Activated naive CD8-positive, alpha-beta T cell treated with anti-CD3 and anti-CD28 coated beads, Interleukin-2, amount 50 U/mL, for 24 hours (primary cell): ENCODE data around the gene ARHGAP28.
"Not testable (repeated sequence)": the region's sequence is repeated elsewhere in the genome, so short reads cannot be mapped to it uniquely, and the experiment has no call there.

Source experiments
- ATAC-seq: fragments of 150-1000 bp; cut with Tn5 transposase; one replicate; pipeline ENCODE4 v1.10.0; 2021
- DNase-seq: peaks from one replicate; pipeline ENCODE4 v3.0.0; 2021
- H3K27ac Mint-ChIP-seq: one replicate; pipeline ENCODE4 v1.8.0; 2021; ENCODE audit warnings: mild to moderate bottlenecking, mixed read lengths
- H3K27me3 Mint-ChIP-seq: one replicate; pipeline ENCODE4 v1.8.0; 2021; ENCODE audit warnings: mixed read lengths
- H3K36me3 Mint-ChIP-seq: one replicate; pipeline ENCODE4 v1.8.0; 2021; ENCODE audit warnings: low read depth, mixed read lengths
- H3K4me1 Mint-ChIP-seq: one replicate; pipeline ENCODE4 v1.8.0; 2021; ENCODE audit warnings: mixed read lengths
- H3K4me3 Mint-ChIP-seq: one replicate; pipeline ENCODE4 v1.8.0; 2021; ENCODE audit warnings: mild to moderate bottlenecking, moderate library complexity, mixed read lengths
- H3K9me3 Mint-ChIP-seq: one replicate; pipeline ENCODE4 v1.8.0; 2021; ENCODE audit warnings: mixed read lengths

ARHGAP28 gene

GRCh38 chr18:6800309-6800708 lies 70.8 kb downstream of the ARHGAP28 start:
- ATAC-seq, H3K27ac Mint-ChIP-seq: not testable (repeated sequence)

GRCh38 chr18:6807515-6808257 lies 78.2 kb downstream of the ARHGAP28 start:
- no peak for DNase-seq
- Mint-ChIP-seq H3K27ac (no peak overlapping the region), H3K27me3 (no peaks in the 10 kb centered on the region), H3K9me3 (peaks cover 12% of the 10 kb centered on the region), H3K4me3 (no peak overlapping the region), H3K36me3 (no peaks in the 10 kb centered on the region), H3K4me1 (no peaks in the 10 kb centered on the region)
- no peak for ATAC-seq

More at GRCh38 chr18:6800309-6800708, 70.8 kb downstream of the ARHGAP28 start:
- H3K4me3 Mint-ChIP-seq, H3K27me3 Mint-ChIP-seq, H3K4me1 Mint-ChIP-seq, H3K36me3 Mint-ChIP-seq, DNase-seq: not testable (repeated sequence)
- H3K9me3 Mint-ChIP-seq = peaks cover 31% of the 10 kb centered on the region

- Mint-ChIP-seq H3K36me3 (no peaks in the 10 kb centered on the region), H3K4me3 (no peak overlapping the region), H3K27me3 (no peaks in the 10 kb centered on the region), H3K27ac (no peak overlapping the region), H3K4me1 (no peaks in the 10 kb centered on the region), H3K9me3 (peaks cover 17% of the 10 kb centered on the region)
- DNase-seq (no peak), ATAC-seq (no peak)
These were observed 80.7 kb downstream of the ARHGAP28 start for GRCh38 chr18:6810191-6810590.

- ATAC-seq (no peak), DNase-seq (no peak)
- Mint-ChIP-seq H3K4me1 (no peaks in the 10 kb centered on the region), H3K27me3 (no peaks in the 10 kb centered on the region), H3K27ac (no peak overlapping the region), H3K9me3 (peaks cover 13% of the 10 kb centered on the region), H3K36me3 (no peaks in the 10 kb centered on the region), H3K4me3 (no peak overlapping the region)
These were observed 82.3 kb downstream of the ARHGAP28 start for GRCh38 chr18:6811816-6812215.

- Mint-ChIP-seq H3K27me3 (no peaks in the 10 kb centered on the region), H3K36me3 (no peaks in the 10 kb centered on the region), H3K4me1 (no peaks in the 10 kb centered on the region), H3K27ac (no peak overlapping the region), H3K4me3 (no peak overlapping the region), H3K9me3 (peaks cover 6% of the 10 kb centered on the region)
- DNase-seq = no peak
- ATAC-seq = no peak
These were observed 85.4 kb downstream of the ARHGAP28 start for GRCh38 chr18:6814882-6815425.

GRCh38 chr18:6816154-6816553 lies 86.6 kb downstream of the ARHGAP28 start:
- ATAC-seq (no peak), DNase-seq (no peak)
- Mint-ChIP-seq H3K27ac (no peak overlapping the region), H3K4me1 (no peaks in the 10 kb centered on the region), H3K4me3 (no peak overlapping the region), H3K36me3 (no peaks in the 10 kb centered on the region), H3K27me3 (no peaks in the 10 kb centered on the region), H3K9me3 (peaks cover 6% of the 10 kb centered on the region)

- ATAC-seq = no peak
- H3K9me3 Mint-ChIP-seq = peaks cover 1% of the 10 kb centered on the region
- no peaks in the 10 kb centered on the region for H3K27me3 Mint-ChIP-seq
- no peak for DNase-seq
- H3K4me3 Mint-ChIP-seq = no peak overlapping the region
- no peaks in the 10 kb centered on the region for H3K4me1 Mint-ChIP-seq
- H3K36me3 Mint-ChIP-seq = no peaks in the 10 kb centered on the region
- H3K27ac Mint-ChIP-seq = no peak overlapping the region
These were observed 89.8 kb downstream of the ARHGAP28 start for GRCh38 chr18:6819332-6819731.

GRCh38 chr18:6820314-6820713 lies 90.8 kb downstream of the ARHGAP28 start:
- DNase-seq (no peak), ATAC-seq (no peak)
- H3K27me3 Mint-ChIP-seq = no peaks in the 10 kb centered on the region
- H3K36me3 Mint-ChIP-seq = no peaks in the 10 kb centered on the region
- no peak overlapping the region for H3K27ac Mint-ChIP-seq
- H3K9me3 Mint-ChIP-seq = no peaks in the 10 kb centered on the region
- no peaks in the 10 kb centered on the region for H3K4me1 Mint-ChIP-seq
- H3K4me3 Mint-ChIP-seq = no peak overlapping the region

GRCh38 chr18:6821356-6821755 lies 91.8 kb downstream of the ARHGAP28 start:
- DNase-seq = no peak
- Mint-ChIP-seq H3K4me3 (no peak overlapping the region), H3K9me3 (no peaks in the 10 kb centered on the region), H3K36me3 (no peaks in the 10 kb centered on the region), H3K27me3 (no peaks in the 10 kb centered on the region), H3K27ac (no peak overlapping the region), H3K4me1 (no peaks in the 10 kb centered on the region)
- no peak for ATAC-seq

GRCh38 chr18:6827161-6827560 lies 97.6 kb downstream of the ARHGAP28 start:
- not testable (repeated sequence) for H3K9me3 Mint-ChIP-seq, H3K4me1 Mint-ChIP-seq, H3K36me3 Mint-ChIP-seq, H3K27me3 Mint-ChIP-seq, ATAC-seq, H3K27ac Mint-ChIP-seq, H3K4me3 Mint-ChIP-seq, DNase-seq

GRCh38 chr18:6827566-6827965 lies 98.0 kb downstream of the ARHGAP28 start:
- not testable (repeated sequence) for ATAC-seq, H3K4me3 Mint-ChIP-seq

GRCh38 chr18:6830916-6831315 lies 101.4 kb downstream of the ARHGAP28 start:
- Mint-ChIP-seq H3K4me3 (no peak overlapping the region), H3K27me3 (no peaks in the 10 kb centered on the region), H3K4me1 (no peaks in the 10 kb centered on the region), H3K36me3 (no peaks in the 10 kb centered on the region), H3K27ac (no peak overlapping the region), H3K9me3 (peaks cover 5% of the 10 kb centered on the region)
- ATAC-seq (no peak), DNase-seq (no peak)

More at GRCh38 chr18:6827566-6827965, 98.0 kb downstream of the ARHGAP28 start:
- not testable (repeated sequence) for H3K9me3 Mint-ChIP-seq, H3K36me3 Mint-ChIP-seq, DNase-seq, H3K27ac Mint-ChIP-seq, H3K4me1 Mint-ChIP-seq, H3K27me3 Mint-ChIP-seq

- H3K9me3 Mint-ChIP-seq = peaks cover 11% of the 10 kb centered on the region
- no peaks in the 10 kb centered on the region for H3K36me3 Mint-ChIP-seq
- no peak overlapping the region for H3K4me3 Mint-ChIP-seq
- H3K27me3 Mint-ChIP-seq = no peaks in the 10 kb centered on the region
- no peak for ATAC-seq
- H3K27ac Mint-ChIP-seq = no peak overlapping the region
- no peaks in the 10 kb centered on the region for H3K4me1 Mint-ChIP-seq
- no peak for DNase-seq
These were observed 105.8 kb downstream of the ARHGAP28 start for GRCh38 chr18:6835345-6835744.

- Mint-ChIP-seq H3K27ac (no peak overlapping the region), H3K4me3 (no peak overlapping the region), H3K36me3 (no peaks in the 10 kb centered on the region), H3K4me1 (no peaks in the 10 kb centered on the region), H3K9me3 (peaks cover 12% of the 10 kb centered on the region), H3K27me3 (no peaks in the 10 kb centered on the region)
- ATAC-seq (no peak), DNase-seq (no peak)
These were observed 106.8 kb downstream of the ARHGAP28 start for GRCh38 chr18:6836331-6836730.

GRCh38 chr18:6837904-6838303 lies 108.4 kb downstream of the ARHGAP28 start:
- ATAC-seq (no peak), DNase-seq (no peak)
- Mint-ChIP-seq H3K4me3 (no peak overlapping the region), H3K9me3 (peaks cover 12% of the 10 kb centered on the region), H3K36me3 (no peaks in the 10 kb centered on the region), H3K4me1 (no peaks in the 10 kb centered on the region), H3K27ac (no peak overlapping the region), H3K27me3 (no peaks in the 10 kb centered on the region)
